Epithelial cell of proximal tubule (primary cell): ENCODE results near the gene CEP19. TPM values are rescaled to one million over a fixed set of nuclear protein-coding genes. Genes with fewer than 3 reads are reported as not detected.

Experiments used
- DNase-seq: peaks from one replicate; pipeline ENCODE4 v3.0.0-alpha.2; 2011; ENCODE audit warnings: low read depth
- H3K4me3 ChIP-seq: 2 replicates; pipeline ENCODE4 v1.5.1; 2011; ENCODE audit warnings: low read depth, mild to moderate bottlenecking, low read length
- CTCF ChIP-seq: conservative IDR thresholded peaks from 2 replicates; pipeline ENCODE4 v1.5.1; 2012; ENCODE audit warnings: low read depth, mild to moderate bottlenecking, low read length
- total RNA-seq: library from RNA; depleted of rRNA; stranded (reverse); fragments of >200 nt; gene quantifications from 2 replicates; pipeline ENCODE4 v1.2.3, GENCODE V29; 2015

Gene CEP19
- total RNA-seq, 1 donor from 2014 or later: 1.2 TPM

- DNase-seq: no peak
- no peak overlapping the region for H3K4me3 ChIP-seq
- TF ChIP-seq CTCF: no peak
These were observed 34.7 kb downstream of the CEP19 start for GRCh38 chr3:196677353-196677752.

GRCh38 chr3:196673632-196674031 lies 38.4 kb downstream of the CEP19 start:
- no peak for DNase-seq
- H3K4me3 ChIP-seq: no peak overlapping the region
- no peak for TF ChIP-seq CTCF

- TF ChIP-seq CTCF: no peak
- no peak for DNase-seq
- H3K4me3 ChIP-seq: no peak overlapping the region
These were observed 41.7 kb downstream of the CEP19 start for GRCh38 chr3:196670339-196670738.

- no peak for DNase-seq
- H3K4me3 ChIP-seq: no peak overlapping the region
- TF ChIP-seq CTCF: no peak
These were observed 44.8 kb downstream of the CEP19 start for GRCh38 chr3:196667056-196667825.

GRCh38 chr3:196666001-196666867 lies 45.8 kb downstream of the CEP19 start:
- no peak for TF ChIP-seq CTCF
- DNase-seq: no peak
- H3K4me3 ChIP-seq: no peak overlapping the region

- no peak overlapping the region for H3K4me3 ChIP-seq
- no peak for TF ChIP-seq CTCF
- no peak for DNase-seq
These were observed 49.1 kb downstream of the CEP19 start for GRCh38 chr3:196662711-196663571.
